Fibroblast of villous mesenchyme (primary cell): ENCODE results near the gene RFX7. TPM values are rescaled to one million over a fixed set of nuclear protein-coding genes. Genes with fewer than 3 reads are reported as not detected.

Experiments used
- DNase-seq: peaks from one replicate; pipeline ENCODE4 v3.0.0-alpha.2; 2010; ENCODE audit warnings: low read depth
- H3K4me3 ChIP-seq: 2 replicates; pipeline ENCODE4 v1.5.1; 2011; ENCODE audit warnings: low read depth, mild to moderate bottlenecking, low read length
- CTCF ChIP-seq: IDR thresholded peaks from 2 replicates; pipeline ENCODE4 v1.5.1; 2012; ENCODE audit warnings: low read depth, mild to moderate bottlenecking, low read length; ENCODE audit not compliant: insufficient read depth
- total RNA-seq: library from RNA; depleted of rRNA; stranded (reverse); fragments of >200 nt; gene quantifications from 2 replicates; pipeline ENCODE4 v1.2.3, GENCODE V29; 2012

The RFX7 gene
- total RNA-seq, 1 donor = 9.9 TPM

DNA sequence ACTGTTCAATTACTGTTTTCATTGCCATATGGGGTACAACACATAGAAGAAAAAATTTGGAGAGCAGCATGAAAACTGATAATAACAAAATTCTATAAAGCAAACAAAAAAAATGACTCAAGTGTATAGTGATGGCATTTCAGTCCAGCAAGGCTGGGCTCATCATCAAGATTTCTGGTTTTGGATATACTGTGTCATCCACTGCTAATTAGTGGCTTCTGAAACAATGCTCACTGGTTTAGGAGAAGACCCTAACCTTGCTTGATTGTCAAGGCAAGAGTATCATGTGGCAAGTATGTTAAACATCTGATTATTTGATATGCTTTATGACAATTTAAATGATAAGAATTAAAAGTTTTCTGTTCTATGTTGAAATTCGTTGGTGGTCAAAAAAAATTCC is 96.9 kb downstream of the RFX7 start:
- DNase-seq = no peak
- no peak overlapping the region for H3K4me3 ChIP-seq
- TF ChIP-seq CTCF = no peak

GRCh38 chr15:56128081-56128480 is 115.6 kb downstream of the RFX7 start:
- no peak for DNase-seq
- TF ChIP-seq CTCF = no peak

GRCh38 chr15:56126409-56126808 is 117.3 kb downstream of the RFX7 start:
- no peak overlapping the region for H3K4me3 ChIP-seq
- TF ChIP-seq CTCF = no peak
- no peak for DNase-seq

More at GRCh38 chr15:56128081-56128480, 115.6 kb downstream of the RFX7 start:
- H3K4me3 ChIP-seq = no peak overlapping the region

DNA sequence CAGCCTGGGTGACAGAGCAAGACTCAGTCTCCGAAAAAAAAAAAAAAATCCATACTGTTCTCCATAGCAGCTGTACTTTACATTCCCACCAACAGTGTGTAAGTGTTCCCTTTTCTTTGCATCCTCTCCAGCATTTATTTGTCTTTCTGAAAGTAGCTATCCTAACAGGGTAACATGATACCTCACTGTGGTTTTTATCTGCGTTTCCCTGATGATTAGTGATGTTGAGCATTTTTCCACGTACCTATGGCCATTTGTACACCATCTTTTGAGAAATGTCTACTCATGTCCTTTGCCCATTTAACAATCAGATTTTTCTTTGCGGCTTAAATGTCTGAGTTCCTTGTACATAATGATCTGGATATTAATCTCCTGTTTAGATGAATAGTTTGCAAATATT is 119.3 kb downstream of the RFX7 start:
- no peak for DNase-seq
- no peak for TF ChIP-seq CTCF
- H3K4me3 ChIP-seq = no peak overlapping the region

DNA sequence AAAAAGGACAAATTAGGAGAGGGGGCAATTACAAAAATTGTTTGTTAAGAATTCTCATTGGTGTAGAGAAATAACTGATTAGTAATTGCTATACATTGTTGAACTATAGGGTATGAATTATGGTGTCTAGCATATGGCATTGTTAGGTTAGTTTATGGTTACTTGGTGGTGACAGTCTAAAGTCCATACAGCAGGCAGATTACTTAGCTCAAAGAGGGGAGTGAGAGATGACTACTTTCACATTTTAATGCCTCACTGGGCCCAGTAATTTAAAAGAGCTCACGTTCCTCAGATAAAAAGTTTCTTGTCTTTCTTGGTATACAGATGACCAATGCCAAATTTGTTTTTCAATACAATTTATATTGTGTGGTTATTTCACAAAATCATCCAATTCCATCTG is 137.8 kb downstream of the RFX7 start:
- H3K4me3 ChIP-seq = no peak overlapping the region
- no peak for DNase-seq
- TF ChIP-seq CTCF = no peak

- no peak for TF ChIP-seq CTCF
Observed at GRCh38 chr15:56102441-56102840, 141.2 kb downstream of the RFX7 start.

GRCh38 chr15:56099311-56099710 is 144.4 kb downstream of the RFX7 start:
- TF ChIP-seq CTCF = no peak
- no peak for DNase-seq
- no peak overlapping the region for H3K4me3 ChIP-seq

More at GRCh38 chr15:56102441-56102840, 141.2 kb downstream of the RFX7 start:
- DNase-seq = no peak
- no peak overlapping the region for H3K4me3 ChIP-seq
